Heart left ventricle (tissue), 16 donors: ENCODE measurements around the gene BTBD1. TPM values are rescaled to one million over a fixed set of nuclear protein-coding genes. Genes with fewer than 3 reads are reported as not detected.
"Not testable (repeated sequence)": the region's sequence is repeated elsewhere in the genome, so short reads cannot be mapped to it uniquely, and the experiment has no call there.

Source experiments
- ATAC-seq, 4 donors: fragments of 200-7000 bp; cut with Tn5 transposase; one replicate each; pipeline ENCODE4 v1.9.1; 2020 to 2022; ENCODE audit warnings: moderate library complexity in 4 of 4, mild to moderate bottlenecking in 3 of 4, moderate number of reproducible peaks in 1 of 4
- DNase-seq, 5 donors: peaks; one replicate each; pipeline ENCODE4 v3.0.0-alpha.2; 2020
- H3K27ac ChIP-seq, 12 donors: fragments of 200-600 bp; sonication (generic) in 4 of 12; one replicate each; pipeline versions ENCODE4 v1.5.0 to v1.8.0; 2016 to 2022; ENCODE audit warnings: mild to moderate bottlenecking in 2 of 12
- H3K27me3 ChIP-seq, 9 donors: fragments of 200-600 bp; sonication (generic) in 2 of 9; one replicate each; pipeline versions ENCODE4 v1.5.1 to v1.8.0; 2016 to 2022; ENCODE audit warnings: mild to moderate bottlenecking in 3 of 9
- H3K36me3 ChIP-seq, 9 donors: fragments of 200-600 bp; sonication (generic) in 2 of 9; one replicate each; pipeline versions ENCODE4 v1.5.0 to v1.8.0; 2018 to 2022; ENCODE audit warnings: mild to moderate bottlenecking in 2 of 9
- H3K4me1 ChIP-seq, 12 donors: fragments of 200-600 bp; sonication (generic) in 4 of 12; one replicate each; pipeline versions ENCODE4 v1.5.0 to v1.8.0; 2016 to 2022; ENCODE audit warnings: mild to moderate bottlenecking in 3 of 12
- H3K4me3 ChIP-seq, 12 donors: fragments of 200-600 bp; sonication (generic) in 4 of 12; one replicate each; pipeline versions ENCODE4 v1.5.0 to v1.8.0; 2017 to 2022; ENCODE audit warnings: mild to moderate bottlenecking in 9 of 12, moderate library complexity in 4 of 12
- H3K9me3 ChIP-seq, 12 donors: fragments of 200-600 bp; sonication (generic) in 4 of 12; one replicate each; pipeline versions ENCODE4 v1.5.0 to v1.8.0; 2016 to 2022; ENCODE audit warnings: mild to moderate bottlenecking in 1 of 12
- CTCF ChIP-seq, 12 donors: fragments of 200-600 bp; sonication (generic) in 4 of 12; IDR thresholded peaks; one replicate each; pipeline versions ENCODE4 v1.5.0 to v1.8.0; 2018 to 2022; ENCODE audit warnings: antibody characterized with exemption in 12 of 12, mild to moderate bottlenecking in 5 of 12
- POLR2A ChIP-seq, 2 donors: fragments of 450-650 bp; IDR thresholded peaks; one replicate each; pipeline ENCODE4 v1.6.1; 2017; ENCODE audit warnings: antibody characterized with exemption in 2 of 2, mild to moderate bottlenecking in 2 of 2, moderate library complexity in 2 of 2
- WGBS, 4 donors: extraction: QIAGEN DNeasy Blood & Tissue Kit in 2 of 4; methylation state at CpG; one replicate each; pipeline versions ENCODE4 v1.1.5 to v1.1.7; 2013 to 2018; 5-methylcytosine and 5-hydroxymethylcytosine counted together
- intact Hi-C, 10 donors: fragments of 100-400 bp; cut with DNase I; formaldehyde crosslinking; loops; one replicate each; pipeline versions ENCODE4 v1.11.1 to v1.14.2; 2022
- polyA plus RNA-seq, 2 donors: library from polyadenylated mRNA; stranded (reverse); fragments of 200-250 nt; gene quantifications; one replicate each; pipeline ENCODE4 v1.2.3, GENCODE V29; 2013
- total RNA-seq, 9 donors: library from RNA; depleted of rRNA in 2 of 9; stranded (reverse); fragments of >200 nt in 2 of 9; fragmentation: NEBNext Ultra II Directional in 3 of 9; extraction: Animal tissue kit (Norgen Biotek cat#: 25700) in 3 of 9; gene quantifications; one replicate each; pipeline versions ENCODE4 v1.1.0 to v1.2.4, GENCODE V29; 2016 to 2023
- donor health status: ischemic (EF 13 %, LVEDD 7.1; RV severe dilation, severe dysfunction).
- donor health status: healthy with polysubstance abuse.
- donor health status: DM: no; HTN: yes; CAD: no.
- donor health status: DM: no; HTN: no; CAD: no.
- donor health status: ischemic (EF 25% LVEDD 6.9; RV normal size, moderate dysfunction).
- donor health status: ischemic (EF 25% LVEDD 5.7; RV mildly dilated, moderate dysfunction).
- donor health status: healthy.
- donor health status: DM: yes; HTN: yes; CAD: no.
- donor health status: ischemic (EF 35%, LVEDD 5.7; RV mildly dilated, moderate dysfunction).
- donor health status: nonischemic (EF 11% LVEDD 7.7; RV severe dilation, severe dysfunction).
- donor health status: DM: yes; HTN: yes; CAD: no.
- donor health status: PGD.
- donor health status: ischemic (EF 29% LVEDD 5.4; RV normal size, mild dysfunction).
- donor health status: nonischemic (EF 23%, LVEDD 6.1; RV moderate dilation, normal function).

The BTBD1 gene
- total and polyA plus RNA-seq, 11 donors = 15.2 to 192 (median 136) TPM

GRCh38 chr15:83090465-83090864, 23.4 kb upstream of the BTBD1 start:
- intact Hi-C loops = no loop called here
- no peak for ATAC-seq
- Histone ChIP-seq H3K27ac (no peak overlapping the region), H3K36me3 (no peaks in the 10 kb centered on the region), H3K9me3 (no peaks in the 10 kb centered on the region), H3K4me3 (no peak overlapping the region), H3K4me1 (peaks cover 0 to 18% (median 0%) of the 10 kb centered on the region in 12 donors), H3K27me3 (no peaks in the 10 kb centered on the region)
- no peak for DNase-seq
- WGBS, 4 donors = 39 to 43% (median 41%) methylated on average over 4 of the region's 4 CpGs
- TF ChIP-seq POLR2A (IDR thresholded peaks at IDR 0.05) (no peak), CTCF (IDR thresholded peaks at IDR 0.05) (no peak)

GRCh38 chr15:83088876-83089275, 21.8 kb upstream of the BTBD1 start:
- no peak overlapping the region for H3K4me3 ChIP-seq
- TF ChIP-seq POLR2A (IDR thresholded peaks at IDR 0.05) (no peak), CTCF (IDR thresholded peaks at IDR 0.05) (no peak)
- 66 to 83% (median 77%) methylated on average over 2 of the region's 2 CpGs for WGBS, 4 donors
- peaks cover 0 to 18% (median 0%) of the 10 kb centered on the region in 12 donors for H3K4me1 ChIP-seq
- ATAC-seq (no peak), DNase-seq (no peak)
- no peaks in the 10 kb centered on the region for H3K27me3 ChIP-seq
- intact Hi-C loops = no loop called here
- no peak overlapping the region for H3K27ac ChIP-seq
- H3K36me3 ChIP-seq = no peaks in the 10 kb centered on the region
- H3K9me3 ChIP-seq = no peaks in the 10 kb centered on the region

DNA sequence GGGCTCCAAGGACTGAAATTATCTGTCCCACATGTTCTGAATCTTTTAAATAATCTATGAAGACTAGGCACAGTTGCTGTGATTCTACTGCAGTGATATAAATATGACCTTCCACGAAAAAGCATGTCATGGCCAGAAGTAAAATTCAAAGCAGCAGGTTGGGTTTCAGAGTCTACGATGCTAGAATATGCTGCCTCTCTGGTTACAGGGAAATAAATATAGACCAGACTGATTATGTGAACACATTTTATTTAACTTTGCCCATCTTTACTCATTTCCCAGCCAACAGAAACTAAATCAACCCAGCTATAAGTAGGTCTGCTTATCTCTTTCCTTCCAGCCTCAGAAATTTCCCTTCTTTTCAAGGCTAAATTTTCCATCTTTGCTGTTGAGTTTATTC, 20.5 kb upstream of the BTBD1 start:
- ATAC-seq = no peak
- H3K4me3 ChIP-seq = no peak overlapping the region

GRCh38 chr15:83085864-83086552, 19.0 kb upstream of the BTBD1 start:
- H3K36me3 ChIP-seq, H3K4me3 ChIP-seq, H3K27ac ChIP-seq, ATAC-seq, intact Hi-C loops, H3K27me3 ChIP-seq, H3K9me3 ChIP-seq, DNase-seq, H3K4me1 ChIP-seq: not testable (repeated sequence)
- 88 to 90% (median 89%) methylated on average over 8 of the region's 8 CpGs for WGBS, 4 donors

More for the DNA sequence above, 20.5 kb upstream of the BTBD1 start:
- Histone ChIP-seq H3K27me3 (no peaks in the 10 kb centered on the region), H3K36me3 (no peaks in the 10 kb centered on the region), H3K9me3 (no peaks in the 10 kb centered on the region), H3K4me1 (peaks cover 0 to 11% (median 0%) of the 10 kb centered on the region in 12 donors), H3K27ac (no peak overlapping the region)
- intact Hi-C loops = no loop called here
- no peak for DNase-seq
- WGBS, 4 donors = 57 to 67% (median 61%) methylated on average over 2 of the region's 2 CpGs
- TF ChIP-seq CTCF (IDR thresholded peaks at IDR 0.05) = no peak
- TF ChIP-seq POLR2A (IDR thresholded peaks at IDR 0.05) = no peak

DNA sequence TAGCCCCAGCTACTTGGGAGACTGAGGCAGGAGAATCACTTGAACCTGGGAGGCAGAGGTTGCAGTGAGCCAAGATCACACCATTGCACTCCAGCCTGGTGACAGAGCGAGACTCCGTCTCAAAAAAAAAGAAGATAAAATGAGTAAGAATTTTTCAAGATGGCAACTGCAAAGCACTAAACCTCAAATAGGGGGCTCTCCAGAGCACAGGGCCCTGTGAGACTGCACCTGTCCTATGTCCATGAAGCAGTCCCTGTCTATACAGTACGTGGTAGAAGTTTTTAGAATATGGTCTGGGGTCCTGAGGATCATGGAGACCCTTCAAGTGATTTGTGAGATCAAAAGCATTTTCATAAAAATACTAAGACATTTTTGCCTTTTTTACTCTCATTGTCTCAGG, 18.4 kb upstream of the BTBD1 start:
- H3K9me3 ChIP-seq, H3K4me3 ChIP-seq, H3K36me3 ChIP-seq, DNase-seq, H3K27ac ChIP-seq, ATAC-seq, intact Hi-C loops, H3K4me1 ChIP-seq, H3K27me3 ChIP-seq: not testable (repeated sequence)
- WGBS, 4 donors = 84 to 91% (median 86%) methylated on average over 3 of the region's 3 CpGs
